ENCODE measurements around the gene DTHD1.

Gene DTHD1

GRCh38 chr4:36281384-36282106, at the start of gene DTHD1:
Gene DTHD1 (plus strand): TSS chr4:36281616. CDS start chr4:36281759, 143 bp downstream.
- no peak for DNase-seq (ENCODE audit: low read depth, low spot score)

- no peak for DNase-seq (ENCODE audit: low read depth, low spot score)
Measured at GRCh38 chr4:36233567-36234266, 47.7 kb upstream of the DTHD1 start.

GRCh38 chr4:36235306-36235705, 46.1 kb upstream of the DTHD1 start:
- DNase-seq (ENCODE audit: low read depth, low spot score): no peak

GRCh38 chr4:36236159-36236558, 45.3 kb upstream of the DTHD1 start:
- DNase-seq (ENCODE audit: low read depth, low spot score): no peak

- no peak for DNase-seq (ENCODE audit: low read depth, low spot score)
Measured at GRCh38 chr4:36237366-36238313, 43.8 kb upstream of the DTHD1 start.

- no peak for DNase-seq (ENCODE audit: low read depth, low spot score)
Measured at GRCh38 chr4:36241771-36242170, 39.6 kb upstream of the DTHD1 start.

GRCh38 chr4:36242629-36243354, 38.6 kb upstream of the DTHD1 start:
- no peak for DNase-seq (ENCODE audit: low read depth, low spot score)

GRCh38 chr4:36243355-36244256, 37.8 kb upstream of the DTHD1 start:
- no peak for DNase-seq (ENCODE audit: low read depth, low spot score)

GRCh38 chr4:36244257-36245082, 36.9 kb upstream of the DTHD1 start, which contains the start of gene ARAP2:
Gene ARAP2 (minus strand): TSS chr4:36244514. CDS start chr4:36229486, 15,028 bp downstream.
- DNase-seq (ENCODE audit: low read depth, low spot score): no peak

GRCh38 chr4:36249610-36250009, 31.8 kb upstream of the DTHD1 start:
- DNase-seq (ENCODE audit: low read depth, low spot score): no peak

GRCh38 chr4:36251983-36252382, 29.4 kb upstream of the DTHD1 start:
- DNase-seq (ENCODE audit: low read depth, low spot score): no peak

GRCh38 chr4:36254371-36254770, 27.0 kb upstream of the DTHD1 start:
- no peak for DNase-seq (ENCODE audit: low read depth, low spot score)

GRCh38 chr4:36255577-36255976, 25.8 kb upstream of the DTHD1 start:
- no peak for DNase-seq (ENCODE audit: low read depth, low spot score)

- no peak for DNase-seq (ENCODE audit: low read depth, low spot score)
Measured at GRCh38 chr4:36256398-36256891, 25.0 kb upstream of the DTHD1 start.

GRCh38 chr4:36260731-36261130, 20.7 kb upstream of the DTHD1 start:
- no peak for DNase-seq (ENCODE audit: low read depth, low spot score)

- no peak for DNase-seq (ENCODE audit: low read depth, low spot score)
Measured at GRCh38 chr4:36264207-36264826, 17.1 kb upstream of the DTHD1 start.

GRCh38 chr4:36267486-36268268, 13.7 kb upstream of the DTHD1 start:
- no peak for DNase-seq (ENCODE audit: low read depth, low spot score)

- no peak for DNase-seq (ENCODE audit: low read depth, low spot score)
Measured at GRCh38 chr4:36269101-36269500, 12.3 kb upstream of the DTHD1 start.
